GM23338 (cell line): ENCODE results near the gene NMRK2. TPM values are rescaled to one million over a fixed set of nuclear protein-coding genes. Genes with fewer than 3 reads are reported as not detected.

Experiments used
- ATAC-seq: fragments of 200-7000 bp; cut with Tn5 transposase; 3 replicates; pipeline ENCODE4 v1.9.1; 2020
- DNase-seq: peaks from one replicate; pipeline ENCODE4 v3.0.0-alpha.2; 2015; ENCODE audit warnings: low spot score
- H2AFZ ChIP-seq: fragments of 200-600 bp; sonication (generic); 2 replicates; pipeline ENCODE4 v1.8.0; 2016; ENCODE audit warnings: antibody characterized with exemption, mild to moderate bottlenecking, moderate library complexity
- H3F3A ChIP-seq: fragments of 200-600 bp; sonication (generic); replicated peaks from 2 replicates; pipeline ENCODE4 v1.8.0; 2017; ENCODE audit warnings: antibody characterized with exemption, mixed run types, low read depth
- H3K27ac ChIP-seq: fragments of 200-600 bp; sonication (generic); 2 replicates; pipeline ENCODE4 v1.6.1; 2016; ENCODE audit warnings: low read depth
- H3K27me3 ChIP-seq: fragments of 200-600 bp; sonication (generic); 2 replicates; pipeline ENCODE4 v1.8.0; 2016; ENCODE audit warnings: mild to moderate bottlenecking, mixed run types, moderate library complexity; ENCODE audit not compliant: insufficient read depth
- H3K36me3 ChIP-seq: fragments of 200-600 bp; sonication (generic); 2 replicates; pipeline ENCODE4 v1.8.0; 2016; ENCODE audit warnings: mild to moderate bottlenecking; ENCODE audit not compliant: insufficient read depth
- H3K4me1 ChIP-seq: fragments of 200-600 bp; sonication (generic); 2 replicates; pipeline ENCODE4 v1.8.0; 2016; ENCODE audit warnings: mild to moderate bottlenecking, moderate library complexity; ENCODE audit not compliant: insufficient read depth
- H3K4me2 ChIP-seq: fragments of 200-600 bp; sonication (generic); 2 replicates; pipeline ENCODE4 v1.7.1; 2017; ENCODE audit warnings: mixed run types
- H3K4me3 ChIP-seq: fragments of 200-600 bp; sonication (generic); 2 replicates; pipeline ENCODE4 v1.6.1; 2016; ENCODE audit warnings: mixed run types
- H3K79me2 ChIP-seq: fragments of 200-600 bp; sonication (generic); replicated peaks from 2 replicates; pipeline ENCODE4 v1.8.0; 2017; ENCODE audit warnings: mild to moderate bottlenecking; ENCODE audit not compliant: insufficient read depth
- H3K9me2 ChIP-seq: fragments of 200-600 bp; sonication (generic); 2 replicates; pipeline ENCODE4 v1.8.0; 2017; ENCODE audit not compliant: insufficient read depth
- H4K20me1 ChIP-seq: fragments of 200-600 bp; sonication (generic); replicated peaks from 2 replicates; pipeline ENCODE4 v1.8.0; 2017; ENCODE audit warnings: mild to moderate bottlenecking; ENCODE audit not compliant: insufficient read depth
- H3K27ac Mint-ChIP-seq: 2 replicates; pipeline ENCODE4 v1.8.0; 2020; ENCODE audit warnings: inconsistent platforms, mild to moderate bottlenecking, moderate library complexity, mixed read lengths
- H3K27me3 Mint-ChIP-seq: 3 replicates; pipeline ENCODE4 v1.8.0; 2022; ENCODE audit warnings: low read depth, mild to moderate bottlenecking, moderate library complexity, mixed read lengths, inconsistent platforms; ENCODE audit not compliant: insufficient read depth, poor library complexity
- H3K36me3 Mint-ChIP-seq: 3 replicates; pipeline ENCODE4 v1.8.0; 2021; ENCODE audit warnings: low read depth, mild to moderate bottlenecking, inconsistent platforms, moderate library complexity, mixed read lengths
- H3K4me1 Mint-ChIP-seq: 3 replicates; pipeline ENCODE4 v1.8.0; 2020; ENCODE audit warnings: mild to moderate bottlenecking, inconsistent platforms, mixed read lengths
- H3K4me3 Mint-ChIP-seq: 3 replicates; pipeline ENCODE4 v1.8.0; 2021; ENCODE audit warnings: moderate library complexity, mild to moderate bottlenecking, inconsistent platforms, mixed read lengths
- H3K9me3 Mint-ChIP-seq: 3 replicates; pipeline ENCODE4 v1.8.0; 2020; ENCODE audit warnings: moderate library complexity, mild to moderate bottlenecking, inconsistent platforms, mixed read lengths
- CREB1 ChIP-seq: fragments of 250-450 bp; sonication (Bioruptor Pico); IDR thresholded peaks from 2 replicates; pipeline ENCODE4 v1.5.0; 2020; ENCODE audit warnings: low read depth, mild to moderate bottlenecking, moderate library complexity
- CTCF ChIP-seq, 2 experiments: fragments of 200-600 bp in 1 of 2; sonication (generic) in 1 of 2; conservative IDR thresholded peaks; 2 replicates each; pipeline versions ENCODE4 v1.5.1 to v1.6.1; 2016 to 2017; ENCODE audit warnings: antibody characterized with exemption in 2 of 2, low read depth in 2 of 2, mild to moderate bottlenecking in 2 of 2, moderate library complexity in 1 of 2
- NANOG ChIP-seq: IDR thresholded peaks from 2 replicates; pipeline ENCODE4 v1.6.1; 2016; ENCODE audit warnings: antibody characterized with exemption, borderline replicate concordance
- ZNF462 ChIP-seq: fragments of 250-450 bp; sonication (Bioruptor Pico); IDR thresholded peaks from 2 replicates; pipeline ENCODE4 v1.5.0; 2020; ENCODE audit warnings: mild to moderate bottlenecking, moderate library complexity
- polyA plus RNA-seq: library from polyadenylated mRNA; unstranded; fragments of >200 nt; fragmentation: Nextera tagmentation; extraction: Ambion mirVana; gene quantifications from 2 replicates; pipeline ENCODE4 v1.2.1, GENCODE V29; 2016
- total RNA-seq: library from RNA; depleted of rRNA; stranded (reverse); fragments of >200 nt; shearing (Covaris generic); gene quantifications from 2 replicates; pipeline ENCODE4 v1.2.3, GENCODE V29; 2014

Gene NMRK2
- total and polyA plus RNA-seq, 2 experiments from 2014 or later, result 55.9 to 65.3 TPM

- no peak for ATAC-seq
- peaks cover 13% of the 10 kb centered on the region; the same call in 2 of the 3 replicates for H3K9me3 Mint-ChIP-seq
- H3K4me1 Mint-ChIP-seq, result no peaks in the 10 kb centered on the region
- DNase-seq, result no peak
- peaks cover 61% of the 10 kb centered on the region for H3K36me3 Mint-ChIP-seq
- H3K27ac Mint-ChIP-seq, result no peak overlapping the region
- H3K27me3 Mint-ChIP-seq, result peaks cover 5% of the 10 kb centered on the region
- Histone ChIP-seq H3F3A (no peaks in the 10 kb centered on the region), H3K4me1 (no peaks in the 10 kb centered on the region), H3K27me3 (no peaks in the 10 kb centered on the region), H3K9me2 (0 out of 2 replicates have a peak, but pooled peaks cover 6% of the 10 kb centered on the region), H2AFZ (no peak overlapping the region), H3K36me3 (peaks cover 22% of the 10 kb centered on the region), H3K27ac (no peak overlapping the region), H3K4me3 (no peak overlapping the region), H3K79me2 (no peaks in the 10 kb centered on the region), H3K4me2 (no peak overlapping the region), H4K20me1 (no peaks in the 10 kb centered on the region)
- TF ChIP-seq ZNF462 (CRISPR knock-in tag), result no peak
- TF ChIP-seq CTCF (conservative IDR thresholded peaks at IDR 0.05; ENCODE audit: low read depth in 2 of 2), result no peak
- no peak for TF ChIP-seq CREB1
- TF ChIP-seq NANOG, result no peak
- H3K4me3 Mint-ChIP-seq, result no peak overlapping the region
Observed at GRCh38 chr19:3923096-3923758, 9.6 kb upstream of the NMRK2 start.
